Brain microvascular endothelial cell (primary cell): ENCODE data around the gene KIF3A.

Source experiments
- DNase-seq: peaks from one replicate; pipeline ENCODE4 v3.0.0-alpha.2; 2020
- H3K27ac ChIP-seq: fragments of 250-450 bp; sonication (Bioruptor Pico); 2 replicates; pipeline ENCODE4 v1.5.1; 2020; ENCODE audit warnings: mild to moderate bottlenecking, moderate library complexity
- H3K27me3 ChIP-seq: fragments of 250-450 bp; sonication (Bioruptor Pico); replicated peaks from 2 replicates; pipeline ENCODE4 v1.5.1; 2020; ENCODE audit warnings: mild to moderate bottlenecking
- H3K36me3 ChIP-seq: fragments of 250-450 bp; sonication (Bioruptor Pico); replicated peaks from 2 replicates; pipeline ENCODE4 v1.5.1; 2020; ENCODE audit warnings: mild to moderate bottlenecking
- H3K4me3 ChIP-seq: 2 replicates; pipeline ENCODE4 v1.5.1; 2011; ENCODE audit warnings: low read depth, mild to moderate bottlenecking, control low read depth, low read length, moderate library complexity
- in situ Hi-C: cut with HindIII; loops from 2 replicates; pipeline ENCODE4 v1.10.0; 2017; ENCODE audit warnings: low sequenced_read_pairs, low pct_ligation_motif_present
- TF ChIP-seq, protein P1 (sequence below): IDR thresholded peaks from 2 replicates; pipeline ENCODE4 v1.5.1; 2011; ENCODE audit warnings: low read depth, mild to moderate bottlenecking, moderate library complexity, low read length, control low read depth, inconsistent platforms; ENCODE audit errors: missing control alignments

KIF3A gene

DNA sequence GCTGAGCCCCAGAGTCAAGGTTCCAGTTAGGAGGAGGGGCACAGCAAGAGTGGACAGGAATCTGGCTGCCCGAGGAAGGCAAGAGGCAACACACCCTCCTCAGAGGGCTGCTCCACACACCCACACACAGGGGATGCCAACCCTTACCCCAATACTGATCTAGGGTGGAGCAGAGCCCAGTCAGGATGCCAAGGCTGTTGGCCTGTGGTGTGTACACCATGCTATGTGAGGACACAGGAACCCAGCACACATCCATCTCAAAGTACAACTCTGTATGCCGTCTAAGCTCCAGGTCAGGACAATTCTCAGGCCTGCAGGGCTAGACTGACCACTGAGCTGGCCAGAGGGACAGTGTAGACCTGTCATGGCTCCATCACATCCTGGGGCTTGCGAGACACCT, 37.1 kb upstream of the KIF3A start:
- no peak for DNase-seq
- H3K4me3 ChIP-seq, result no peak overlapping the region
- in situ Hi-C loops, result no loop called here

DNA sequence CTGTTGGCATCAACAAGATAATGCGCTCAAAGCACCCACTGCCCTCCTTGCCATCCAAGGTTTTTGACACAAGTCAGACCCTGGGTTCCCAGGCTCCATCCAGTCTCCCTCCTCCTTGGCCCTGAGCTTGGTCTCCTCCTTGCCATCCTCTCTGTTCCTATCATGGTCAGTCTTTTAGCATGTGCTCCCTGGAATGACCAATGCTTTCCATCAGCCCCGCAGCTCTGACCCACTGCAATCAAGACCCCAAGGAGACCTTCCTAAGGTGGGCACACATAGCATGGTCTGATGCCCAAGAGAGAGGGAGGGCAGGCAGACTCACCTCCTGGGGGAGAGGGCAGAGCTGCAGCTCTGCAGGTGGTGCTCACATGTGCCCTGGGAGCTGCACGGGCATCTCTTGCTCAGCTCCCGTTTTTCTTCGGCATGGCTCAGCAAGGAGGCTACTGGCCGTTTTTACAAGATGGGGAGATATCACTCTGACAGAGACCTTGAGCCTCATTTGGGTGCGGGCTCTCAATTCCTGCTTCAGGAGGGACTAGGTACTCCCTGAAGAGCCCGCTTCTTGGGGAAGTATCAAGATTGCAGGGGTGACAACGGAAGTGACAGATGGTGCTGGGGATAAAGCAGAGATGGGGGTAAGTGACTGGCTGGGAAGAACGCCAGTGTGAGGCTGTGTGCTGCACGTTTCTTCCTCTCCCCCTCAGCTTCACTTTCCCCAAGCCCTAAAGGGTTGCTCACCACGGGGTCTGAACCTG, 36.4 kb upstream of the KIF3A start:
- DNase-seq, result no peak
- in situ Hi-C loops, result no loop called here
- H3K36me3 ChIP-seq, result no peaks in the 10 kb centered on the region
- TF ChIP-seq, protein P1, sequence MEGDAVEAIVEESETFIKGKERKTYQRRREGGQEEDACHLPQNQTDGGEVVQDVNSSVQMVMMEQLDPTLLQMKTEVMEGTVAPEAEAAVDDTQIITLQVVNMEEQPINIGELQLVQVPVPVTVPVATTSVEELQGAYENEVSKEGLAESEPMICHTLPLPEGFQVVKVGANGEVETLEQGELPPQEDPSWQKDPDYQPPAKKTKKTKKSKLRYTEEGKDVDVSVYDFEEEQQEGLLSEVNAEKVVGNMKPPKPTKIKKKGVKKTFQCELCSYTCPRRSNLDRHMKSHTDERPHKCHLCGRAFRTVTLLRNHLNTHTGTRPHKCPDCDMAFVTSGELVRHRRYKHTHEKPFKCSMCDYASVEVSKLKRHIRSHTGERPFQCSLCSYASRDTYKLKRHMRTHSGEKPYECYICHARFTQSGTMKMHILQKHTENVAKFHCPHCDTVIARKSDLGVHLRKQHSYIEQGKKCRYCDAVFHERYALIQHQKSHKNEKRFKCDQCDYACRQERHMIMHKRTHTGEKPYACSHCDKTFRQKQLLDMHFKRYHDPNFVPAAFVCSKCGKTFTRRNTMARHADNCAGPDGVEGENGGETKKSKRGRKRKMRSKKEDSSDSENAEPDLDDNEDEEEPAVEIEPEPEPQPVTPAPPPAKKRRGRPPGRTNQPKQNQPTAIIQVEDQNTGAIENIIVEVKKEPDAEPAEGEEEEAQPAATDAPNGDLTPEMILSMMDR, result no peak
- no peaks in the 10 kb centered on the region for H3K27me3 ChIP-seq
- no peak overlapping the region for H3K4me3 ChIP-seq
- H3K27ac ChIP-seq, result no peak overlapping the region

More for the DNA sequence above, 37.1 kb upstream of the KIF3A start:
- no peaks in the 10 kb centered on the region for H3K36me3 ChIP-seq
- H3K27me3 ChIP-seq, result no peaks in the 10 kb centered on the region
- TF ChIP-seq, protein P1, result no peak
- no peak overlapping the region for H3K27ac ChIP-seq

DNA sequence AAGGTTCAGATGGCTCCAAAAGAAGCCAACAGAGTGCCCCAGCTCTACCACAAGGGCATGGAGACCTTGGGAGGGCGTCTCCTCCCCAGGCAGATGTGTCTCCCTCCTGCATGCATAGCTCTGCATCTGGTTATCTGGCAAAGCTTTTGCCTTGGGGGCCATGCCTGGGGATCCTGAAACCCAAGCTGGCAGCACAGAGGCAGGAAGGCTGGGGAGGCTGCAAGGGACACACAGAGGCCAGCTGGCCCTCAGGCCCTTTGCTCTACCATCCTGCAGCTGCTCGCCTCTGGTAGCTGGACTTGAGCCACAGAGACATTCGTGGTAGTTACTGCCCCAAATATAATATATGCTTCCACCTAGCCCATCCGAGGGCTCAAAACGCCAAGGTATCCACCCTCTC, 35.8 kb upstream of the KIF3A start:
- in situ Hi-C loops, result no loop called here
- TF ChIP-seq, protein P1, result no peak
- Histone ChIP-seq H3K36me3 (no peaks in the 10 kb centered on the region), H3K27me3 (no peaks in the 10 kb centered on the region), H3K27ac (no peak overlapping the region), H3K4me3 (no peak overlapping the region)
- DNase-seq, result no peak

DNA sequence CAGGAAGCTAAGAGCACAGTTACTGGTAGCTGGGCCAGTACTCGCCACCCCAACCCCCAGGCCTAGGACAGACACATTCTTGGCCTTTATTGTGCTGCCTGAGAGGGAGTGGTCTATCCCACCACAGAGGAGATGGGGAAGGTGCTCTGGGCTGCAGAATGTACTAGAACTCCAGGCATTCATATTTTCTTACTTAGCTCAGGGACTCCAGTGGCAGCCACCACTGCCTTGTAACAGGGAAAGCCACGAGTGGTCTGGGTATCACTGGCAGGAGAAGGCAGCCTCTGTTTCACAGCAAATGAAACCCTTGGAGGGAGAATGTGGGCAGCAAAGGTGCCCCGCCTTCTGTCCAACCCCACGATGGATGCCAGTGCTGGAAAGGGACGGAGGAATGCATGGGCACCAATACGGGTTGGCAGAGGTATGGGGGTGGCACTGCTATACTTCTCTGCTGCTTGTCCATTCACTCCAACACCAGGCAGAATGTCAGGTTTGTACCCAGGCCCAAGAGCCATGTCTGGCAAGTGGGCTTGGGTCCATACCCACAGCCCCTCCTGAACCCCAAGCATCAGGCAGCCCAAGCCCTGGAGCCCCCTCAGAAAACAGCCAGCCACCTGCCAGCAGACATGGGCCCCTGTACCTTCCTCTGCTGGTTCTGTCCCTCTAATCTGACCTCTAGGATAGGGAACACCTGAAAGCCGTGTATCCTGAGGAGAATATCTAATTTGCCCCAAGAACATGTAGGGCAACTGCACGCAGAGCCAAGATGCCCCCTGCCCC, 35.1 kb upstream of the KIF3A start:
- TF ChIP-seq, protein P1, result no peak
- Histone ChIP-seq H3K4me3 (no peak overlapping the region), H3K27me3 (no peaks in the 10 kb centered on the region), H3K27ac (no peak overlapping the region), H3K36me3 (no peaks in the 10 kb centered on the region)
- in situ Hi-C loops, result no loop called here
- DNase-seq, result no peak

DNA sequence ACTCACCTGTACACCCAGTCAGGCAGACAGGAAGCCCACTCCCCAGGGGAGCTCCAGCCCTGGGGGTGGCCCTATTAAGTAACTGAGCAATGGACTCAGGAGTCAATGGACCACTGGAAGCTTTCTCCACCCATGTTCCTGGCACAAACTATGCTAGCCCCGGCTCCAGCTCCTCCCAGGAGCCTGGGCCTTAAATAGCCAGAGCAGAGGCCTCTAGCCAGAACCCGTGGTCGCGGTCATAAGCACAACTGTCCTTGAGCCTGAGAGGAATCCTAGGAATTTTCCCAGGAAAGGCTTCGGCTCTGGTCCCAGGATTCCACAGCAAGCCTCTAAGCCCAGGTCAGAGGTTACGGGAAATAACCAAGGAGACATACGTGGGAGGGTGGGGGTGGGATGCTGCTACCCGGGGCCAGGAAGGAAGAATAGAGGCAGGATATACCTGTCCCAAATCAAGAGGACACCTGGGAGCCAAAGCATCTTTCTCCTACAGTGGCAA, 34.2 kb upstream of the KIF3A start:
- peak; percentile 48 for DNase-seq
- H3K4me3 ChIP-seq, result no peak overlapping the region
- no peak overlapping the region for H3K27ac ChIP-seq
- no peaks in the 10 kb centered on the region for H3K27me3 ChIP-seq
- H3K36me3 ChIP-seq, result no peaks in the 10 kb centered on the region
- TF ChIP-seq, protein P1, result no peak
- in situ Hi-C loops, result no loop called here
